H1 (cell line): ENCODE results near the gene SERPINA6. TPM values are rescaled to one million over a fixed set of nuclear protein-coding genes. Genes with fewer than 3 reads are reported as not detected.

Source experiments
- CTCF ChIA-PET: fragments of 300-600 bp; sonication (Branson Sonifier 250); formaldehyde crosslinking; loops from one replicate; lab custom pipeline; 2021; ENCODE audit not compliant: partially characterized antibody; lab: Charles Lee
- POLR2A ChIA-PET: fragments of 300-600 bp; sonication (Branson Sonifier 250); formaldehyde crosslinking; loops from one replicate; lab custom pipeline; 2021; ENCODE audit warnings: inconsistent platforms; ENCODE audit not compliant: partially characterized antibody; lab: Charles Lee
- DNase-seq, 2 experiments: peaks; one replicate each; pipeline versions ENCODE4 v3.0.0 to v3.0.0-alpha.2; 2010 to 2022; ENCODE audit warnings: low spot score in 2 of 2, low read depth in 1 of 2, mixed read lengths in 1 of 2
- FAIRE-seq: peaks from 2 replicates; lab custom pipeline; 2011; peaks lifted over from hg19 to GRCh38; lab: Jason Lieb, UNC
- H2AFZ ChIP-seq: 2 replicates; pipeline ENCODE4 v1.8.1; 2012; ENCODE audit warnings: low read length, inconsistent platforms
- H2AK5ac ChIP-seq: 2 replicates; pipeline ENCODE4 v1.6.1; 2013; ENCODE audit warnings: low read depth, low read length
- H2BK120ac ChIP-seq: replicated peaks from 2 replicates; pipeline ENCODE3; 2013; ENCODE audit warnings: low read depth, low read length, inconsistent platforms
- H2BK12ac ChIP-seq: 2 replicates; pipeline ENCODE4 v1.6.1; 2013; ENCODE audit warnings: low read depth, low read length
- H2BK15ac ChIP-seq: 2 replicates; pipeline ENCODE4 v1.6.1; 2013; ENCODE audit warnings: low read length
- H2BK20ac ChIP-seq: 2 replicates; pipeline ENCODE4 v1.6.1; 2013; ENCODE audit warnings: low read length
- H2BK5ac ChIP-seq: 2 replicates; pipeline ENCODE4 v1.6.1; 2013; ENCODE audit warnings: low read depth, low read length
- H3K14ac ChIP-seq: 2 replicates; pipeline ENCODE4 v1.6.1; 2013; ENCODE audit warnings: inconsistent platforms; ENCODE audit not compliant: insufficient read length
- H3K18ac ChIP-seq: 2 replicates; pipeline ENCODE4 v1.6.1; 2013; ENCODE audit warnings: low read length; ENCODE audit errors: extremely low read depth
- H3K23ac ChIP-seq: 2 replicates; pipeline ENCODE4 v1.6.1; 2013; ENCODE audit warnings: inconsistent platforms; ENCODE audit not compliant: insufficient read length
- H3K23me2 ChIP-seq: 2 replicates; pipeline ENCODE4 v1.6.1; 2013; ENCODE audit warnings: low read depth, low read length
- H3K27ac ChIP-seq: 2 replicates; pipeline ENCODE4 v1.6.1; 2011; ENCODE audit warnings: low read depth, low read length, inconsistent platforms
- H3K27me3 ChIP-seq, 4 experiments: replicated peaks in 1 of 4; 1 replicate in 1 of 4; 2 replicates in 3 of 4; pipeline versions ENCODE4 v1.6.1 to v1.8.1; 2011 to 2013; ENCODE audit warnings: low read length in 3 of 4, mild to moderate bottlenecking in 3 of 4, inconsistent platforms in 2 of 4, mixed read lengths in 2 of 4, moderate library complexity in 1 of 4; ENCODE audit not compliant: control insufficient read depth in 3 of 4, insufficient read depth in 3 of 4; ENCODE audit errors: extremely low read depth in 1 of 4
- H3K36me3 ChIP-seq, 4 experiments: 2 replicates each; pipeline versions ENCODE4 v1.6.1 to v1.8.1; 2011 to 2013; ENCODE audit warnings: mild to moderate bottlenecking in 4 of 4, low read length in 3 of 4, moderate library complexity in 2 of 4, control low read depth in 1 of 4, inconsistent platforms in 1 of 4; ENCODE audit not compliant: insufficient read depth in 4 of 4, control insufficient read depth in 2 of 4
- H3K4ac ChIP-seq: replicated peaks from 2 replicates; pipeline ENCODE3; 2013; ENCODE audit warnings: low read length, low read depth, mixed read lengths, inconsistent platforms; ENCODE audit not compliant: insufficient read length
- H3K4me1 ChIP-seq, 4 experiments: replicated peaks in 1 of 4; 1 replicate in 1 of 4; 2 replicates in 3 of 4; pipeline versions ENCODE4 v1.6.1 to v1.8.1; 2011 to 2013; ENCODE audit warnings: low read length in 3 of 4, inconsistent platforms in 2 of 4, mixed read lengths in 1 of 4; ENCODE audit not compliant: insufficient read depth in 4 of 4, control insufficient read depth in 3 of 4
- H3K4me2 ChIP-seq, 2 experiments: 2 replicates each; pipeline versions ENCODE4 v1.6.1 to v1.8.1; 2011 to 2013; ENCODE audit warnings: low read depth in 2 of 2, low read length in 2 of 2, control low read depth in 1 of 2, inconsistent platforms in 1 of 2, mild to moderate bottlenecking in 1 of 2; ENCODE audit not compliant: insufficient read depth in 1 of 2
- H3K4me3 ChIP-seq, 4 experiments: fragments of 200-600, 300-600 bp in 1 of 4; sonication (generic), shearing (Covaris generic), sonication (Bioruptor Twin) in 1 of 4; 2 replicates each; pipeline versions ENCODE4 v1.5.1 to v1.8.1; 2011 to 2016; ENCODE audit warnings: low read length in 4 of 4, low read depth in 3 of 4, control low read depth in 2 of 4, inconsistent platforms in 2 of 4, mild to moderate bottlenecking in 2 of 4, mixed read lengths in 1 of 4, moderate library complexity in 1 of 4; ENCODE audit not compliant: insufficient read depth in 2 of 4; ENCODE audit errors: extremely low read depth in 1 of 4
- H3K56ac ChIP-seq: replicated peaks from 2 replicates; pipeline ENCODE3; 2013; ENCODE audit warnings: low read depth, mild to moderate bottlenecking, mixed read lengths, low read length, inconsistent platforms; ENCODE audit not compliant: insufficient read length
- H3K79me1 ChIP-seq: 2 replicates; pipeline ENCODE4 v1.6.1; 2013; ENCODE audit warnings: low read depth, low read length, control low read depth
- H3K79me2 ChIP-seq, 2 experiments: 2 replicates each; pipeline versions ENCODE4 v1.6.1 to v1.8.1; 2012 to 2013; ENCODE audit warnings: low read length in 2 of 2, mild to moderate bottlenecking in 2 of 2, inconsistent platforms in 1 of 2; ENCODE audit not compliant: insufficient read depth in 2 of 2, control insufficient read depth in 1 of 2
- H3K9ac ChIP-seq, 4 experiments: replicated peaks in 1 of 4; 1 replicate in 1 of 4; 2 replicates in 3 of 4; pipeline versions ENCODE4 v1.6.1 to v1.8.1; 2011 to 2013; ENCODE audit warnings: low read depth in 3 of 4, low read length in 3 of 4, control low read depth in 2 of 4, mild to moderate bottlenecking in 2 of 4, moderate library complexity in 2 of 4, inconsistent platforms in 1 of 4; ENCODE audit errors: extremely low read depth in 1 of 4
- H3K9me3 ChIP-seq, 2 experiments: 2 replicates each; pipeline versions ENCODE4 v1.6.1 to v1.8.1; 2012 to 2013; ENCODE audit warnings: mild to moderate bottlenecking in 2 of 2, moderate library complexity in 2 of 2, control low read depth in 1 of 2, inconsistent platforms in 1 of 2, low read depth in 1 of 2, low read length in 1 of 2, mixed read lengths in 1 of 2; ENCODE audit not compliant: insufficient read depth in 2 of 2
- H4K20me1 ChIP-seq, 2 experiments: replicated peaks in 1 of 2; 2 replicates each; pipeline versions ENCODE3 to v1.8.1; 2011 to 2013; ENCODE audit warnings: inconsistent platforms in 2 of 2, low read length in 2 of 2, mild to moderate bottlenecking in 1 of 2; ENCODE audit not compliant: insufficient read depth in 2 of 2, control insufficient read depth in 1 of 2
- H4K5ac ChIP-seq: 2 replicates; pipeline ENCODE4 v1.6.1; 2013; ENCODE audit warnings: low read length, low read depth, mixed read lengths, inconsistent platforms; ENCODE audit not compliant: insufficient read length
- H4K8ac ChIP-seq: 2 replicates; pipeline ENCODE4 v1.8.0; 2013; ENCODE audit warnings: mild to moderate bottlenecking, moderate library complexity, low read length, inconsistent platforms; ENCODE audit not compliant: insufficient read depth; ENCODE audit errors: extremely low read depth
- H4K91ac ChIP-seq: replicated peaks from 2 replicates; pipeline ENCODE3; 2013; ENCODE audit warnings: low read length, mixed read lengths, inconsistent platforms; ENCODE audit not compliant: insufficient read length
- FOSL1 ChIP-seq: IDR thresholded peaks from 2 replicates; pipeline ENCODE4 v1.6.1; 2011; ENCODE audit warnings: mild to moderate bottlenecking, low read depth, low read length, moderate library complexity; ENCODE audit not compliant: insufficient read depth
- HDAC2 ChIP-seq, 2 experiments: fragments of 300-600 bp in 1 of 2; sonication (generic) in 1 of 2; IDR thresholded peaks; 2 replicates each; pipeline ENCODE4 v1.6.1; 2011 to 2012; ENCODE audit warnings: low read depth in 2 of 2, low read length in 2 of 2, mild to moderate bottlenecking in 2 of 2, moderate library complexity in 2 of 2, borderline replicate concordance in 1 of 2, inconsistent platforms in 1 of 2
- JUND ChIP-seq: IDR thresholded peaks from 2 replicates; pipeline ENCODE4 v1.6.1; 2011; ENCODE audit warnings: mild to moderate bottlenecking, improper control_type of control experiment, low read length
- NANOG ChIP-seq: IDR thresholded peaks from 2 replicates; pipeline ENCODE4 v1.6.1; 2011; ENCODE audit warnings: low read length, low read depth, mild to moderate bottlenecking, inconsistent platforms; ENCODE audit not compliant: insufficient read depth, poor library complexity, severe bottlenecking
- POLR2A ChIP-seq, 2 experiments: IDR thresholded peaks; 1 replicate in 1 of 2; 2 replicates in 1 of 2; pipeline ENCODE4 v1.6.1; 2011; ENCODE audit warnings: low read depth in 2 of 2, low read length in 2 of 2, mild to moderate bottlenecking in 2 of 2; ENCODE audit errors: control extremely low read depth in 1 of 2
- POU5F1 ChIP-seq: IDR thresholded peaks from 2 replicates; pipeline ENCODE4 v1.6.1; 2011; ENCODE audit warnings: low read depth, mild to moderate bottlenecking, low read length, moderate library complexity
- SIX5 ChIP-seq: IDR thresholded peaks from 2 replicates; pipeline ENCODE4 v1.6.1; 2011; ENCODE audit warnings: mild to moderate bottlenecking, low read depth, low read length
- SP1 ChIP-seq: IDR thresholded peaks from 2 replicates; pipeline ENCODE4 v1.6.1; 2011; ENCODE audit warnings: low read depth, low read length
- SRF ChIP-seq: IDR thresholded peaks from 2 replicates; pipeline ENCODE4 v1.6.1; 2011; ENCODE audit warnings: mild to moderate bottlenecking, low read depth, low read length, moderate library complexity
- ZNF274 ChIP-seq: IDR thresholded peaks from 2 replicates; pipeline ENCODE4 v1.7.0; 2012; ENCODE audit warnings: low read length, borderline replicate concordance; ENCODE audit errors: extremely low read depth
- WGBS, 2 experiments: shearing (Covaris generic) in 1 of 2; methylation state at CpG; one replicate each; pipeline versions ENCODE4 v1.1.6 to v1.1.7; 2013 to 2015; ENCODE audit warnings: low lambda C conversion rate in 2 of 2, mixed read lengths in 2 of 2, inconsistent platforms in 1 of 2, low coverage in 1 of 2, missing lambda C conversion rate in 1 of 2; ENCODE audit not compliant: insufficient replicate concordance in 2 of 2, insufficient coverage in 1 of 2, insufficient read length in 1 of 2; ENCODE audit errors: extremely low coverage in 1 of 2, missing lambda C conversion rate in 1 of 2; 5-methylcytosine and 5-hydroxymethylcytosine counted together
- polyA plus RNA-seq, 7 experiments: library from polyadenylated mRNA; depleted of rRNA in 3 of 7; stranded (reverse) in 5 of 7; unstranded in 2 of 7; fragments of >200 nt in 5 of 7; fragments of 200-250 nt in 2 of 7; gene quantifications; 1 replicate in 5 of 7; 2 replicates in 1 of 7; 4 replicates in 1 of 7; pipeline versions ENCODE4 v1.2.1 to v1.2.3, GENCODE V29; 2011 to 2013; ENCODE audit warnings: missing spikeins in 2 of 7, mixed read lengths in 2 of 7
- total RNA-seq: library from RNA; stranded (reverse); fragmentation: NEBNext Ultra II Directional; extraction: Animal tissue kit (Norgen Biotek cat#: 25700); gene quantifications from 2 replicates; pipeline ENCODE4 v1.2.1, GENCODE V29; 2021
- TF ChIP-seq, protein P1 (sequence below), 3 experiments: IDR thresholded peaks; 1 replicate in 2 of 3; 2 replicates in 1 of 3; pipeline versions ENCODE4 v1.5.1 to v1.6.1; 2011; ENCODE audit warnings: low read length in 3 of 3, mild to moderate bottlenecking in 3 of 3, inconsistent platforms in 2 of 3, low read depth in 1 of 3, moderate library complexity in 1 of 3; ENCODE audit not compliant: insufficient read depth in 1 of 3; ENCODE audit errors: control extremely low read depth in 1 of 3

Gene SERPINA6
- total and polyA plus RNA-seq, 2 of the 8 experiments (the other 6 are each of a cell fraction or from before 2014, with no cell fraction given) = not detected

DNA sequence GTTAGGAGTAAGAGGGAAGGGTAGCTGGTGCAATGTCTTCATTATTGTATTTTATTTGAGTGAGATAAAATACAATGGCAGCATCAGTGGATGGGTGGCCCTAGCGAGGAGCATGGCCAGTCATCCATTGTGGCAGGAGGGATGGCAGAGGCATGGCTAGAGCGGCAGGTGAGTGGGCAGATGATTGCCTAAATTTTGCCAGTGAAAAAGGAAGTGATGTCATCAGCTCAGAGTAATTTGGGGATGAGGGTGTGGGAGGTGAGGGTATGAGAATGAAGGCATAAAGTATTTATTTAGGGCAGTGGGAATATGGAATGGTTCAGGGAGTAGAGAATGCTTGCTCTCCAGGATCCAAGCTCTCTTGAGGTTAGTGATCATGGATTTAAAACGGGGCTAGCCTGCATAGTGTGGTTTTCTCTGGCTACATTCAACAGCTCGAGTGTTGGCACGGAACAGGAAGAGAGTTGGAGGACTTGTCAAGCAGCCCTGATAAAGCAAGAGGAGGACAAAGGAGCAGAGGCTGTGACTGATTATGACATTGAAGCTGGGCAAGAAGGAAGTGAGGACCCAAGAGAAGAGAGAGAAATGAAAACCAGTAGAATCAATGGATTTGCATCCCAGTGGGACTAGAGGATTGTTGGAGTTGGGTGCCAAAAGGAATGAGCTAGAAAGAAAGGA, 18.7 kb upstream of the SERPINA6 start:
- Histone ChIP-seq H3K27ac (no peak overlapping the region), H2AFZ (no peak overlapping the region), H3K9me3 (peaks cover 0 to 2% of the 10 kb centered on the region in 2 experiments; a peak in 1 of 4 replicates), H3K79me2 (no peaks in the 10 kb centered on the region), H2BK20ac (no peak overlapping the region), H2BK120ac (no peak overlapping the region), H3K14ac (no peak overlapping the region), H2BK15ac (no peak overlapping the region), H3K4me1 (no peaks in the 10 kb centered on the region), H2AK5ac (no peak overlapping the region), H3K23ac (no peak overlapping the region), H3K27me3 (no peaks in the 10 kb centered on the region), H4K91ac (no peak overlapping the region), H4K8ac (no peak overlapping the region), H3K56ac (no peak overlapping the region), H3K18ac (no peak overlapping the region), H3K4me3 (no peak overlapping the region), H2BK5ac (no peak overlapping the region), H3K4me2 (no peak overlapping the region), H3K36me3 (no peaks in the 10 kb centered on the region), H4K5ac (no peak overlapping the region), H3K9ac (no peak overlapping the region), H2BK12ac (no peak overlapping the region), H3K23me2 (no peaks in the 10 kb centered on the region), H3K4ac (no peak overlapping the region), H3K79me1 (no peaks in the 10 kb centered on the region), H4K20me1 (no peaks in the 10 kb centered on the region)
- WGBS, 2 experiments = 89% methylated on average over 5 of the region's 5 CpGs; no CpG with 5 or more reads in 1 of the 2 experiments
- ChIA-PET CTCF (interaction anchor here (0.9 to 1.8 kb wide), 7 partner anchors 14 to 402 kb away, joined by 3 to 4 read pairs (median 3); no protein-coding TSS in a partner anchor), POLR2A (no interaction called here)
- DNase-seq = no peak
- no peak for FAIRE-seq
- no peak for TF ChIP-seq FOSL1
- TF ChIP-seq NANOG = no peak
- no peak for TF ChIP-seq POLR2A (IDR thresholded peaks at IDR 0.05; ENCODE audit: control extremely low read depth in 1 of 2, low read depth in 2 of 2, low read length in 2 of 2)
- no peak for TF ChIP-seq POU5F1
- TF ChIP-seq, protein P1, sequence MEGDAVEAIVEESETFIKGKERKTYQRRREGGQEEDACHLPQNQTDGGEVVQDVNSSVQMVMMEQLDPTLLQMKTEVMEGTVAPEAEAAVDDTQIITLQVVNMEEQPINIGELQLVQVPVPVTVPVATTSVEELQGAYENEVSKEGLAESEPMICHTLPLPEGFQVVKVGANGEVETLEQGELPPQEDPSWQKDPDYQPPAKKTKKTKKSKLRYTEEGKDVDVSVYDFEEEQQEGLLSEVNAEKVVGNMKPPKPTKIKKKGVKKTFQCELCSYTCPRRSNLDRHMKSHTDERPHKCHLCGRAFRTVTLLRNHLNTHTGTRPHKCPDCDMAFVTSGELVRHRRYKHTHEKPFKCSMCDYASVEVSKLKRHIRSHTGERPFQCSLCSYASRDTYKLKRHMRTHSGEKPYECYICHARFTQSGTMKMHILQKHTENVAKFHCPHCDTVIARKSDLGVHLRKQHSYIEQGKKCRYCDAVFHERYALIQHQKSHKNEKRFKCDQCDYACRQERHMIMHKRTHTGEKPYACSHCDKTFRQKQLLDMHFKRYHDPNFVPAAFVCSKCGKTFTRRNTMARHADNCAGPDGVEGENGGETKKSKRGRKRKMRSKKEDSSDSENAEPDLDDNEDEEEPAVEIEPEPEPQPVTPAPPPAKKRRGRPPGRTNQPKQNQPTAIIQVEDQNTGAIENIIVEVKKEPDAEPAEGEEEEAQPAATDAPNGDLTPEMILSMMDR (IDR thresholded peaks at IDR 0.05; ENCODE audit: control extremely low read depth in 1 of 3, insufficient read depth in 1 of 3, low read depth in 1 of 3, low read length in 3 of 3) = no peak
- no peak for TF ChIP-seq SRF
- no peak for TF ChIP-seq SP1
- no peak for TF ChIP-seq JUND
- no peak for TF ChIP-seq ZNF274
- no peak for TF ChIP-seq SIX5
- no peak for TF ChIP-seq HDAC2 (IDR thresholded peaks at IDR 0.05; ENCODE audit: borderline replicate concordance in 1 of 2, low read depth in 2 of 2, low read length in 2 of 2)
